Measurements from ENCODE around the gene MEGF10.
"Not testable (repeated sequence)": the region's sequence is repeated elsewhere in the genome, so short reads cannot be mapped to it uniquely, and the experiment has no call there.

DNA sequence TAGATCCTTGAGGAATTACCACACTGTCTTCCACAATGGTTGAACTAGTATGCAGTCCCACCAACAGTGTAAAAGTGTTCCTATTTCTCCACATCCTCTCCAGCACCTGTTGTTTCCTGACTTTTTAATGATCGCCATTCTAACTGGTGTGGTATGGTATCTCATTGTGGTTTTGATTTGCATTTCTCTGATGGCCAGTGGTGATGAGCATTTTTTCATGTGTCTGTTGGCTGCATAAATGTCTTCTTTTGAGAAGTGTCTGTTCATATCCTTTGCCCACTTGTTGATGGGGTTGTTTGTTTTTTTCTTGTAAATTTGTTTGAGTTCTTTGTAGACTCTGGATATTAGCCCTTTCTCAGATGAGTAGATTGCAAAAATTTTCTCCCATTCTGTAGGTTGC is 25.1 kb upstream of the MEGF10 start:
- not testable (repeated sequence) for TF ChIP-seq EZH2 (IDR thresholded peaks at IDR 0.05; ENCODE audit: insufficient read depth, poor library complexity, severe bottlenecking); EZH2phosphoT487 (IDR thresholded peaks at IDR 0.05; ENCODE audit: insufficient read depth, low read depth)

All from GM23248 (cell line).